GM18507 (cell line): Measurements from ENCODE around the gene PTBP3.
"Not testable (repeated sequence)": the region's sequence is repeated elsewhere in the genome, so short reads cannot be mapped to it uniquely, and the experiment has no call there.

Source experiments
- DNase-seq: peaks from one replicate; pipeline ENCODE4 v3.0.0; 2011; ENCODE audit warnings: low read depth; ENCODE audit not compliant: insufficient read length; ENCODE audit errors: extremely low spot score
- FAIRE-seq: peaks from 2 replicates; lab custom pipeline; 2011; peaks lifted over from hg19 to GRCh38; lab: Jason Lieb, UNC

Gene PTBP3

DNA sequence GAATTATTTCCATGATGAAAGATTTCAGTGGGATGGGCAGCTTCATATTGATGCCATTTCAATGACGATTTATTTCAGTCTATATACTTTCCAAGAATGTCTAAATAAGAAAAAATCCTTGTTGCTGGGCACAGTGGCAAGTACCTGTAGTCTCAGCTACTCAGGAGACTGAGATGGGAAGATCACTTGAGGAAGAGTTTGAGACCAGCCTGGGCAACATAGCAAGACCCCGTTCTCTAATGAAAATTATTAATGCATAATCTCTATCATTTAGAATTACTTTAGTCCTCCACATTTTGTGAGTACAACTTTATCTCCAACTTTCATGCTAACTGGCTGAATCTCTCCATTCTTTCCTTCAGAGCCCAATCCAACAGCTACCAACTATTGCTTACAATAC, 52.5 kb downstream of the PTBP3 start:
- no peak for FAIRE-seq
- no peak for DNase-seq

DNA sequence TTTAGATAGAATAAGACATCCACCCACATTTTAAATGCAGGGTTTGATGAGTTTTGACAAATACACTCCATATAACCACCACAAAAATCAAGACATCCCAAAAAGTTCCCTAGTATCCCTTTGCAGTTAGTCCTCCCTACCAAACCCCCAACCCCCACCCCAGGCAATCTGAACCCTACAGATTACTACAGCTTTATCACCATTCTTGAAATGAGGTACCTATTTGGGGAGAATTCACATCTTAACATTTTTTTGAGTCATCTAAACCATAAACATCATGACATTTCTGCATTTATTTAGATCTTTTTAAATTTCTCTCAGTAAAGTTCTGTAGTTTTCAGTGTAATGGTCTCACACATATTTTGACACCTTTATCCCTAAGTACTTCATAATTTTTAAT, 53.9 kb downstream of the PTBP3 start:
- no peak for DNase-seq
- no peak for FAIRE-seq

DNA sequence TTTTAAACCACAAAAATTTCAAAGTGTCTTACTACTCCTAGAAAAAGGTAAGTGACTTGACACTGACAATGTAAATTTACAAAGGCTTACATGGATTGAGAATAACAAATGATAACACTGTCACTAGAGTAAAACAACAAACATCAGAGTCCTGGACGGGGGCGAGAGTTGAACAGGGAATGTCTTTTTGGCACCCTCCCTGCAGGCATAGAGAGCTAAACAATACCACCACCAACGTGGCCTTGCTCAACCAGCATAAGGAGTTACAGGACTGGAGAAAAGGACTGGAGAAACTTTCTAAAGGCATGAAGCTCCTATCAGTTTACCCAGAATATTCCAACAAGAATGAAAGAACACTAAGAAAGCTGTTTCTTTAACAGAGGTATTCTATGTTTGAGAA, 55.3 kb downstream of the PTBP3 start:
- no peak for DNase-seq
- no peak for FAIRE-seq

DNA sequence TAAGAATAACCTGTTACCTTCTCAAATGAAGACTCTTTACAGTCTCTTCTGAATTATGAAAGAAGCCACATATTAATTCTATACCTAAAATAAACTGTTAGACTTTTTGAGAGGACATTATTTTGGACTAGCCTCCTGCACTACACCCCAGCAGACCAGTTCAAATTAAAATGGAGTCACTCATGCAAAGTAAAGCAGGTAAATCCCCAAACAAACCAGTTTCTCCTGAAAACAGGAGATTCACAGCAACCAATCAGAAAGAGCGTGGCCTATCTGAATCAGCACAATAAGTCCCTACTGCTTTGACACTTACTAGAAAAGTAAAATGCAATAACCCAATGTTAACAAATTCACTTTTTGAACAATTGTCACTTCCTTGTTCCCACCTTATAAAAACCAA, 58.8 kb downstream of the PTBP3 start:
- DNase-seq (no peak), FAIRE-seq (no peak)

DNA sequence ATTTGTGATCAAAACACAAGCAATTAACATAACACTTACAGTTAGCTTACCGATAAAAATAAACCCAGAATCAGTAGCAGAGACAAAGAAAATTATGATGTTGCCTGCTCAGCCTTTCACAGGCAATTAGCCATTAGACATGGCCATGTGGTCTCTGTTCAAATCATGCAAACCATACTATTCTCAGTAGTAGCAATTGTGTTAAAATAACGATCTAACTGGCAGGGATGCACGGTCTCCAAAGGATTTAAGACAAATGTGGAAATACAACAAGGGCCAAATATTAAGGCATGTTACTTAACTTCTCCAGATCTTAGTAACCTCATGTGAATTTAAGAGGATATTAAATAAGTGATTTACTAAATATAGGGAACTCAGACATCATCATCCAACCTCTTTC, 59.5 kb downstream of the PTBP3 start:
- DNase-seq (no peak), FAIRE-seq (peak; percentile 38)

DNA sequence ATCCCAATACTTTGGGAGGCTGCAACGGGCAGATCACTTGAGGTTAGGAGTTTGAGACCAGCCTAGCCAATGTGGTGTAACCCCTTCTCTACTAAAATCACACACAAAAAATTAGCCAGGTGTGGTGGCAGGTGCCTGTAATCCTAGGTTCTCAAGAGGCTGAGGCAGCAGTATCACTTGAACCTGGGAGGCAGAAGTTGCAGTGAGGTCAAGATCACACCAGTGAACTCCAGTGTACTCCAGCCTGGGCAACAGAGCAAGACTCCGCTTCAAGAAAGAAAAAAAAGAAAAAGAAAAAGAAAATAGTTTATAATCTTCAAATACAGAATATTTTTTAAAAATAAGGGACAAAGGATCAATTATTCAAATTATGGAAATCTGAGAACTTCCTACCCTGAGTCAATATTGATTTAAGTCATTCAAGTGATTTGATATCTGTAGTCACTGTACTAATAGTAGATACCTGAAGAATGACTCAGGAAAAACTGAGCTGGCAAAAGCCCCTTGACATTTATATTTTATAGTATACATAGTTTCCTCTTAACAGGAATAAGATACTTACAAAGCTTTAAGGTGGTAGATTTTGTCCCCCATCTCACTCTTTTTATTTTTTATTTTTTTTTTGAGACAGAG, 61.8 kb downstream of the PTBP3 start:
- DNase-seq (no peak), FAIRE-seq (no peak)

DNA sequence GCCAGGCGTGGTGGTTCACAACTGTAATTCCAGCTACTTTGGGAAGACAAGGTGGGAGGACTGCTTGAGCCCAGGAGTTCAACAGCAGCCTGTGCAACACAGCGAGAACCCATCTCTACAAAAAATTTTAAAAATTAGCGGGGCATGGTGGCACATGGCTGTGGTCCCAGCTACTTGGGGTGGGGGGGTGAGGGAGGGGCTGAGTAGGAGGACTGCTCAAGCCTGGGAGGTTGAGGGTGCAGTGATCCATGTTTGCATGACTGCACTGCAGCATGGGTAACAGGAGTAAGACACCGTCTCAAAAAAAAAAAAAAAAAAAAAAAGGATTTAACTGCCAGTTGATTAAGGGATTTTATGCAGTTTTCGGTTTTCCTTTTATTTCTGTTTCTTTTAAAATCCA, 65.0 kb downstream of the PTBP3 start:
- FAIRE-seq, result no peak
- no peak for DNase-seq

DNA sequence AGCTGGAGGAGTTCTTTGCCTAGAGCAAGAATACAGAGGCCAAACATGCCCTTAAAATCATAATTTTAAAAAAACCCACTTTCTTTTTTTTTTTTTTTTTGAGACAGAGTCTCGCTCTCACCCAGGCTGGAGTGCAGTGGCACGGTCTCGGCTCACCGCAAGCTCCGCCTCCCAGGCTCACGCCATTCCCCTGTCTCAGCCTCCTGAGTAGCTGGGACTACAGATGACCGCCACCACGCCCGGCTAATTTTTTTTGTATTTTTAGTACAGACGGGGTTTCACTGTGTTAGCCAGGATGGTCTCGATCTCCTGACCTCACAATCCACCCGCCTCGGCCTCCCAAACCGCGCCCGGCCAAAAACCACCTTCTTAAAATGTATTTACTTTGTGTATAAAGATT, 66.3 kb downstream of the PTBP3 start:
- not testable (repeated sequence) for DNase-seq, FAIRE-seq

DNA sequence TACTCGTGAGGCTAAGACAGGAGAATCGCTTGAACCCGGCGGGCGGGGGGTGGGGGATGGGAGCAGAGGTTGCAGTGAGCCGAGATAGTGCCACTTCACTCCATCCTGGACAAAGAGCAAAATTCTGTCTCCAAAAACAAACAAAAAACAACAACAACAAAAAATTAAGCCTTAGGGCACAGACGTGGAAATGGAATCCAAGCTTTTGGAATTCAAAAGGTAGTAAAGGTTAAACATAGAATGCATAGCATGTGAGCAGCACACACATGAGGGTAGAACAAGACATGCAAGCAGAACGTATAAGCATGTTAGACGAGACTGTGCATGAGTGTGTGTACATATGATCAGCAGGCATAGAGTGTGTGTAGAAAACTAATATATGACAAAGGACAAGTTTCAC, 68.0 kb downstream of the PTBP3 start:
- FAIRE-seq, result no peak

DNA sequence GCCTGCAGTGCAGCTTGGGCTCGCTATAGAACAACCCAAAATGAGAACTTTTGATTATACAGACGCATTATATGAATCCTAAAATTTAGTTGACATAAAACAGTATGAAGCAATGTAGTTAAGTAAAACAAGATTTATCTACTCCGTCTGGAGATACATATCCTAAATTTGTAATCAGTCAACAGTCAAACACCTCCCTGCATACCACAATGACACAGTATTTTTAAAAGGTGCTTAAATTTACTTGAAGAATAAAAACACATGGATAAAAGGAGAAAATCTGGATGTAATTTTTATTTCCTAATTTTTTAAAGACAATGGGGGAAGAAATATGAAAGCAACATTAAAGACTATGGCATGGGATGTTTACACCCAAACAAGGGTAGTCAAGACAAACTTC, 70.8 kb downstream of the PTBP3 start:
- FAIRE-seq (no peak), DNase-seq (no peak)

More for the DNA sequence above, 68.0 kb downstream of the PTBP3 start:
- no peak for DNase-seq

DNA sequence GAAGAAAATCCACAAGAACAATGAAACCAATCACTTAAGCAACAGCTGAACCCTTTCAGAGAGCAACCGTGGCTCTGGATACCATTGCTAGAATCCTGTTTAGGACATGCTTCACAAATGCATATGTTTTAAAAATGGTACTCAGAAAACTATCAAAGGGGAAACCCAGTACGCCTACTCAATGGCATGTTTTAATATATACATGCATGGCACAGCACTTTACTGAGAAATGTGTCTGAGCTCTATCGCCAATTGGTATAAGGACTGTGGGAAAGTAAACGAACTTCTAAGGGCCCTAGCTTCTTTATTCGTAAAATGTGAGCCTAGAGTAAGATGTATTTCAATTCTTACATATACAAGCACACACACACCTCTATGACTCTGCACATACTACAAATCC, 72.3 kb downstream of the PTBP3 start:
- no peak for FAIRE-seq
- no peak for DNase-seq

DNA sequence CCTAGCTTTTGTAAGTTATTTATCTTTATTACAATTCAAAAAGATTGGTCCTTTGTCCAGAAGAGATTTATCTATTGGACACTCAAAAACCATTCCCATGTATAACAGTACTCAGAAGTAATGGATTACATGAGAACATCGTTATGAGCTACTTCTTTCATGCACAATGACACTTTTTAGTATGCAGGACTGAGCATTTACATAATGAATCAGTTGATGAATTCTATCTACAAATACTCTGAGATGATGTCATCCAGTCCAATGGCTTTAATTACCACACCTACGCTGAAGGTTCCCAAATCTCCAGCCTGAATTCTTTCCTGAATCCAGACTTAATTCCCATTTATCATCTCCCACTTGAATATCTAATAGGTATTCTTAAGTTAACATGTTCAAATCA, 75.3 kb downstream of the PTBP3 start:
- no peak for FAIRE-seq

DNA sequence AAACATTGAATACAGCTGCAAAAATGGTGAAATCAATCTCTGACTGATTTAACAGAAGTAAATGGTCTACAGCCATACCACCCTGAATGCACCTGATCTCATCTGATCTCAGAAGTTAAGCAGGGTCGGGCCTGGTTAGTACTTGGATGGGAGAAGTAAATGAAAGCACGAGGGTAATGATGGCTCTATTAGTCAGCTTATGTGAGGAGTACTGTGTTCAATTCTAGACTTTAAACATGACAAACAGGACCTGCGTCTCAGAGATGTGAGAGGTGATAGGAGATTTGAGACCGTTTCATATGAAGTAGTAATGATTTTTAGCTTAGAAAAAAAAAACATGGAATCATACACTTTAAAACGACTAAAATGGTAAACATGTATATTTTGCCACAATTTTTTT, 81.2 kb downstream of the PTBP3 start:
- FAIRE-seq (no peak), DNase-seq (no peak)

More for the DNA sequence above, 75.3 kb downstream of the PTBP3 start:
- no peak for DNase-seq

DNA sequence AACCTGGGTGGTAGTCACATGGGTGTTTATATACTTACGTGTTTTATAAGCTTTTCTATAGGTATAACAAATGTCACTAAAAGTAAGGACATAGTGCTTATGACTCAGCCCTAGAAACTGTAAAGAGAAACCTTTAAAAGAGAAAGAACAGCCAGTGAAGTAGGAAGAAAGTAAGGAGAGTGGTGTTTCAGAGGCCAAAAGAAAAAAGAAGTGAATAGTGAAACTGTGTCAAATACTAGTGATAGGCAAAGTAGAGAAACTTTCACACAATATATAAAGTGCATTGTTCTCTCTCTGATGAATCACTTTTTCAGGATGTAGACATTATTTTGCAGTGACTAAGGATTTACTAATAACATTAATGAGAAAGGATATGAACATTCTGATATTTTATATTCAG, 84.1 kb downstream of the PTBP3 start:
- peak; percentile 15 for FAIRE-seq

DNA sequence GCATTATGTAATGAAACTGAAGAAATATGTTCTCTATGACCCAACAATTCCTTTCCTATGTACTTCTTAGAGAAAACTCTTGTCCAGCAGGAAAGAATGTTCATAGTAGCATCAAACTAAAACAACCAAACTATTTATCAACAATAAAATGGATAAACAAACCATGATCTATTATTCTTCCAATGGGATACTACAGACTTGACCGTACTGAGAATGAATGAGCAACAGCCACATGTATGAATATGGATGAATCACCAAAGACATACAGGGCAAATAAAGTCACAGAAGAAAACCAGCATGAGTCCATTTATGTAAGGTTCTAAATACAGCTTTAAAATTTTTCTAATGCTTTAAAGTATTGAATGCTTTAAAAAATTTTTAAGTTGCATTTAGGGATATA, 84.7 kb downstream of the PTBP3 start:
- DNase-seq (no peak), FAIRE-seq (no peak)

More for the DNA sequence above, 84.1 kb downstream of the PTBP3 start:
- DNase-seq, result no peak

DNA sequence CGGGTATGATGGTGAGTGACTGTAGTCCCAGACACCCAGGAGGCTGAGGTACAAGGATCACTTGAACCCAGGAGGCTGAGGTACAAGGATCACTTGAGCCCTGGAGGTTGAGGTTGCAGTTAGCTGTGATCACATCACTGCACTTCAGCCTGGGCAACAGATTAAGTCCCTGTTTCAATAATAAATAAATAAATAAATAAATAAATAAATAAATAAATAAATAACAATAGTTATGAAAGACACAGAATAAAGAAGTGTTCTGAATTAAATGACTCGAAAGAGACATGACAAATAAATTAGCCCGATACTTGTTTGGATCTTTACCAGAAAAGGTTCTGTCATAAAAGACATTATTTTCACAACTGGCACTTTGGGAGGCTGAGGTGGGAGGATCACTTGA, 86.3 kb downstream of the PTBP3 start:
- FAIRE-seq, result no peak
- no peak for DNase-seq

DNA sequence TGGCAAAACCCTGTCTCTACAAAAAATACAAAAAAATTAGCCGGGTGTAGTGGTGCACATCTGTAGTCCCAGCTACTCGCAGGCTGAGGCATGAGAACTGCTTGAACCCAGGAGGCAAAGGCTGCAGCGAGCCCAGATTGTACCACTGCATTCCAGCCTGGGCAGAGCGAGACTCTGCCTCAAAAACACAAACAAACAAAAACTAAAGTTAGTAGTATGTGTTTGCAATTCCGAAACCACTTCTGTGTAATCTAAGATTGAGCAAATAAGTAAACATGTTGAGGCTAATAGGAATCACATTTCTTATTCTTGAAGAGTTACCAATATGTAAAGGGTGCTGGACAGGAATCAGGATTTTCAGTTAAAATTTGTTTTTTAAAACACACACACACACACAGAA, 88.3 kb downstream of the PTBP3 start:
- no peak for FAIRE-seq
- no peak for DNase-seq

DNA sequence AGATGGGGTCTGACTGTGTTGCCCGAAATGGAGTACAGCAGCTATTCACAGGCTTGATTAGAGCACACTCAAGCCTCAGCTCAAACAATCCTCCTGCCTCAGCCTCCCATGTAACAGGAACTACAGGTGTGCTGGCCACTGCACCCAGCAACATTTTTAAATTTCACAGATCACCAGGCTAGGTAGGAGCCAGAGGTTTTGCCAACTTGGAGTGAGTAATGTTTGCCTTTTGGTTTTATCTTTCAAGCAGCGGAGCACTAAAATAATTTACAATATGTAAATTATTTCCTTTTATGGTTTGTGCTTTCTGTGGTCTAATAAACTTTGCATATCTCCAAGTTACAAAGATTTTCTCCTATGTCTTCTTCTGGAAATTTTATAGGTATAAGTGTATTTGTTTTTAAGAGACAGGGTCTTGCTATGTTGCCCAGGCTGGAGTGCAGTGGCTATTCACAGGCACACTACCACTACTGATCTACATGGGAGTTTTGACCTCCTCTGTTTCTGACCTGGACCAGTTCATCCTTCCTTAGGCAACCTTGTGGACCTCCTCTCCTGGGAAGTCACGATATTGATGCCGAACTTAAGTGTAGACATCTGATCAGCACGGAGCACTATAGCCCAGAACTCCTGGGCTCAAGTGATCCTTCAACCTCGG, 91.1 kb downstream of the PTBP3 start:
- no peak for FAIRE-seq
- DNase-seq, result no peak

DNA sequence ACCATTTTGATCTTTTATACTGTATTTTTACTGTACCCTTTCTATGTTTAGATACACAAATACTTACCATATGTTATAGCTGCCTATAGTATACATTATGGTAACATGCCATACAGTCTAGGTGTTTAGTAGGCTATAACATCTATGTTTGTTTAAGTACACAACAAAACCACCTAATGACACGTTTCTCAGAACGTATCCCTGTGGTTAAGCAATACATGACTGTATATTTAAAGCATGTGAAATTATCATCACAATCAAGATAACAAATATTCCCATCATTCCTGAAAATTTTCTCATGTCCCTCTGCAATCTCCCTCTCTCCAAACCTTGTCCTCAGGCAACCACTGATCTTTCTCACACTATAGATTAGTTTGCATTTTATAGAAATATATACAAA, 91.9 kb downstream of the PTBP3 start:
- DNase-seq (no peak), FAIRE-seq (no peak)

DNA sequence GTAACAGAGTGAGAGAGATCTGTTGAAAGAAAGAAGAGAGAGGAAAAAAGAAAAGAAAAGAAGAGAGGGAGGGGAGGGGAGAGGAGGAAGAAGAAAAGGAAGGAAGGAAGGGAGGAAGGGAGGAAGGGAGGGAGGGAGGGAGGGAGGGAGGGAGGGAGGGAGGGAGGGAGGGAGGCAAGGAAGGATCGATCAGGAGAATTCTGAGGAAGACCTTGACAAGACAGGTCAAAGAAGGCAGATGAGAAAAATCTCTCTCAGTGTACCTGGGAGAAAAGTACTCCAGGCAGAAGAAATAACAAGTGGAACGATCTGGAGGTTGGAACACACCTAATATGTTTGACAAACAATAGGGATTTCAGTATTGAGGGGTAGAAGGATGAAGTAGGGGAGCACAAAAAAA, 93.7 kb downstream of the PTBP3 start:
- DNase-seq (no peak), FAIRE-seq (no peak)

DNA sequence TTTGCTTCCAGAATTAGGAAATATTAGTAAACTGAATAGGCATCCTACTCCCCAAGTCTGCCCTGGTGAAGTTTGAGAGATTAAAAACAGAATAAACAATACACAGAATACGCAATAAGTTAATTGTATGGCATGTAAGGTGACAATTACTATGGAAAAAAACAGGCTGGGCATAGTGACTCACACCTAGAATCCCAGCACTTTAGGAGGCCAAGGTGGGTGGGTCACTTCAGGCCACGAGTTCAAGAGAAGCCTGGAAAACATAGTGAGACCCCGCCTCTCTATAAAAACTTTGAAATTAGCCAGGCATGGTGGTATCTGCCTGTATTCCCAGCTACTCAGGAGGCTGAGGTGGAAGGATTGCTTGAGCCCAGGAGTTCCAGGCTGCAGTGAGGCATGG, 94.1 kb downstream of the PTBP3 start:
- DNase-seq, result no peak
- no peak for FAIRE-seq

DNA sequence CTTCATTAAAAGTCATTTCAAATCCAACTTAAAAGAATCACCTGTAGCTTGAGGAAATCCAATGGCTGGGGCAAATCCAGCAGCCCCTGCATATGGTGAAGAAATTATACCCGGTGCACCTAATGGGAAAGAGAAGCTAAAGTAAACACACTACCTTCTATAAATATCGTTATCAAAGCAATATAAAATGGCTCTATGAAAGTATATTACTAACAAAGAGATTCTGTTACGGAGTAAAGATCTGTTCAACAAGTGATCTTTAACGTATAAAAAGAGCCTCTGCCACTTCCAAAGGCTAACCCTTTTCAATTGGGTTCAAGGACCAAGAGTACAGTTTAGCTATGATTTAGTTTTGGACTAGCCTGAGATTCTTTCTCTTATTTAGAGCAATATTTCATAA, 98.6 kb downstream of the PTBP3 start:
- FAIRE-seq (no peak), DNase-seq (no peak)
